Endodermal cell (in vitro differentiated cells): ENCODE measurements around the gene LMTK2. TPM values are rescaled to one million over a fixed set of nuclear protein-coding genes. Genes with fewer than 3 reads are reported as not detected.

ENCODE experiments used
- DNase-seq: peaks from one replicate; pipeline ENCODE4 v3.0.0-alpha.2; 2017
- H3K27ac ChIP-seq: 2 replicates; pipeline ENCODE4 v1.5.1; 2013; ENCODE audit warnings: mild to moderate bottlenecking, low read depth, low read length, moderate library complexity
- H3K27me3 ChIP-seq: 2 replicates; pipeline ENCODE4 v1.6.1; 2013; ENCODE audit warnings: mild to moderate bottlenecking, low read length, moderate library complexity; ENCODE audit not compliant: insufficient read depth, control insufficient read depth, poor library complexity, severe bottlenecking
- H3K36me3 ChIP-seq: 2 replicates; pipeline ENCODE4 v1.7.0; 2013; ENCODE audit warnings: mild to moderate bottlenecking, low read length, moderate library complexity; ENCODE audit not compliant: control insufficient read depth, insufficient read depth
- H3K4me1 ChIP-seq: one replicate; pipeline ENCODE4 v1.7.0; 2013; ENCODE audit warnings: low read length; ENCODE audit not compliant: control insufficient read depth, insufficient read depth
- H3K4me3 ChIP-seq: 2 replicates; pipeline ENCODE4 v1.5.1; 2013; ENCODE audit warnings: mild to moderate bottlenecking, low read length, moderate library complexity
- H3K9ac ChIP-seq: 2 replicates; pipeline ENCODE4 v1.6.1; 2013; ENCODE audit warnings: mild to moderate bottlenecking, low read length, moderate library complexity; ENCODE audit not compliant: poor library complexity, severe bottlenecking; ENCODE audit errors: extremely low read depth
- H3K9me3 ChIP-seq: 2 replicates; pipeline ENCODE4 v1.6.1; 2013; ENCODE audit warnings: mild to moderate bottlenecking, low read length, moderate library complexity; ENCODE audit not compliant: control insufficient read depth
- H3K27ac Mint-ChIP-seq: 2 replicates; pipeline ENCODE4 v1.8.0; 2020; ENCODE audit warnings: mixed read lengths
- H3K27me3 Mint-ChIP-seq: 2 replicates; pipeline ENCODE4 v1.8.0; 2021; ENCODE audit warnings: mild to moderate bottlenecking, mixed read lengths; ENCODE audit not compliant: insufficient read depth
- H3K36me3 Mint-ChIP-seq: 2 replicates; pipeline ENCODE4 v1.8.0; 2020; ENCODE audit warnings: low read depth, mixed read lengths
- H3K4me1 Mint-ChIP-seq: 2 replicates; pipeline ENCODE4 v1.8.0; 2020; ENCODE audit warnings: mixed read lengths
- H3K4me3 Mint-ChIP-seq: 2 replicates; pipeline ENCODE4 v1.8.0; 2020; ENCODE audit warnings: mild to moderate bottlenecking, moderate library complexity, mixed read lengths
- H3K9me3 Mint-ChIP-seq: 2 replicates; pipeline ENCODE4 v1.8.0; 2020; ENCODE audit warnings: mild to moderate bottlenecking, mixed read lengths
- WGBS, 2 experiments: methylation state at CpG; one replicate each; pipeline versions ENCODE4 v1.1.5 to v1.1.7; 2013; ENCODE audit warnings: missing lambda C conversion rate in 2 of 2, mixed read lengths in 1 of 2; ENCODE audit not compliant: insufficient coverage in 1 of 2, insufficient read length in 1 of 2; 5-methylcytosine and 5-hydroxymethylcytosine counted together
- total RNA-seq, 2 donors: library from RNA; stranded (reverse); fragmentation: NEBNext Ultra II Directional in 1 of 2; extraction: Animal tissue kit (Norgen Biotek cat#: 25700) in 1 of 2; gene quantifications; 2 replicates in 1 of 2; 3 replicates in 1 of 2; pipeline ENCODE4 v1.2.1, GENCODE V29; 2021
- TF ChIP-seq, protein P1 (sequence below): fragments of 200-600 bp; sonication (generic); conservative IDR thresholded peaks from 2 replicates; pipeline ENCODE4 v1.5.0; 2021; ENCODE audit warnings: antibody characterized with exemption, mild to moderate bottlenecking

LMTK2 gene
- total RNA-seq, 2 donors from 2014 or later: 23.5 to 25.6 TPM

DNA sequence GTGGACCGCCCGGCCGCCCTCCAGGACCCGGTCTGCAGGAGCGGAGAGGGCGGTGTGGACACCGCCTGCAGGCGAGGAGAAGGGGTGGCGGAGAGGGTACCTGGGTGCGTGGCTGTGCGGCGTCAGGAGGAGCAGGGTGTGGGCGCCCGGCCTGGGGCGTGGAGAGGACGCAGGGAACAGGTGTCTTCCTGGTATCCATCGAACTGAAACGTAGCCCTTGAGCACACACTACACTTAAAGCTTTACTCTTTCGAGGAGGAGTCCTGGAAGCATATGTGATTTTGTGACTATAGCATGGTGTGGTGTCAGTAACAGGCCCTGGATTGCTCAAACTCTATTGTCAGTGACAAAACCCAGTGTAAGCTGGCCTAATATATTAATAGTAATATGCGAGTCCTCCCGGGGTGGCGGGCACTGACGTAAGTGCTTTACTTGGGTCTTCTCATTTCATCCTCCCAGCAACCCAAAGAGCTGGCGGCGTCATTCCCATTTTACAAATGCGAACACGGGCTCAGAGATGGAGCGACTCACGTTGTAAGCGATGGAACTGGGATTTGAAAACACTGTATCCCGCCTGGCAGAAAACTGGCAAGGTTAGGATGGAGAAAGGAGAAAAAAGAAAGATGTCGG lies 145.9 kb downstream of the LMTK2 start:
- no peak for DNase-seq
- H3K27me3 Mint-ChIP-seq: no peaks in the 10 kb centered on the region
- no peaks in the 10 kb centered on the region for H3K9me3 Mint-ChIP-seq
- H3K36me3 Mint-ChIP-seq: peaks cover 16% of the 10 kb centered on the region
- TF ChIP-seq, protein P1, sequence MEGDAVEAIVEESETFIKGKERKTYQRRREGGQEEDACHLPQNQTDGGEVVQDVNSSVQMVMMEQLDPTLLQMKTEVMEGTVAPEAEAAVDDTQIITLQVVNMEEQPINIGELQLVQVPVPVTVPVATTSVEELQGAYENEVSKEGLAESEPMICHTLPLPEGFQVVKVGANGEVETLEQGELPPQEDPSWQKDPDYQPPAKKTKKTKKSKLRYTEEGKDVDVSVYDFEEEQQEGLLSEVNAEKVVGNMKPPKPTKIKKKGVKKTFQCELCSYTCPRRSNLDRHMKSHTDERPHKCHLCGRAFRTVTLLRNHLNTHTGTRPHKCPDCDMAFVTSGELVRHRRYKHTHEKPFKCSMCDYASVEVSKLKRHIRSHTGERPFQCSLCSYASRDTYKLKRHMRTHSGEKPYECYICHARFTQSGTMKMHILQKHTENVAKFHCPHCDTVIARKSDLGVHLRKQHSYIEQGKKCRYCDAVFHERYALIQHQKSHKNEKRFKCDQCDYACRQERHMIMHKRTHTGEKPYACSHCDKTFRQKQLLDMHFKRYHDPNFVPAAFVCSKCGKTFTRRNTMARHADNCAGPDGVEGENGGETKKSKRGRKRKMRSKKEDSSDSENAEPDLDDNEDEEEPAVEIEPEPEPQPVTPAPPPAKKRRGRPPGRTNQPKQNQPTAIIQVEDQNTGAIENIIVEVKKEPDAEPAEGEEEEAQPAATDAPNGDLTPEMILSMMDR: no peak
- WGBS, 2 experiments: 19 to 48% methylated on average over 13 to 31 of the region's 32 CpGs
- Histone ChIP-seq H3K27ac (no peak overlapping the region), H3K4me3 (peak overlapping the region; percentile 87), H3K9me3 (no peaks in the 10 kb centered on the region), H3K36me3 (no peaks in the 10 kb centered on the region), H3K9ac (peak overlapping the region; percentile 23), H3K27me3 (no peaks in the 10 kb centered on the region), H3K4me1 (peaks cover 5% of the 10 kb centered on the region)
- peaks cover 18% of the 10 kb centered on the region for H3K4me1 Mint-ChIP-seq
- peak overlapping the region; percentile 90 for H3K4me3 Mint-ChIP-seq
- H3K27ac Mint-ChIP-seq: peak overlapping the region; percentile 80

DNA sequence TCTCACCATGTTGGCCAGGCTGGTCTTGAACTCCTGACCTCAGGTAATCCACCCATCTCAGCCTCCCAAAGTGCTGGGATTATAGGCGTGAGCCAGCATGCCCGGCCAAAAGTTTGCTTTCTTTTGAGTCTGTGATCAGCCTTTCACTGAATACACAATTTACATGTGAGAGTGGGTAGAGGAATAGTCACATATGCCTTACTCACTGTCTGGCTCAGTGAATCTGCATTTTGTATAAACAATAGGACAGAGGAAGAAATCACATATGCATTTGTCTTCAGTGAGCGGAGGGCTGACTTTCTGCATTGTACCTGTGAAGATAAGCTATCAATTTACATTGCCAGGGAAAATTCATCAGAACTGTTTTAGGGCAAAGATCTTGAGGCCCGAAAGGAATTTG lies 147.9 kb downstream of the LMTK2 start:
- 97 to 100% methylated on average over 3 to 4 of the region's 4 CpGs for WGBS, 2 experiments
- no peaks in the 10 kb centered on the region for H3K27me3 Mint-ChIP-seq
- Histone ChIP-seq H3K9me3 (no peaks in the 10 kb centered on the region), H3K27ac (no peak overlapping the region), H3K4me3 (no peak overlapping the region), H3K27me3 (no peaks in the 10 kb centered on the region), H3K4me1 (peaks cover 5% of the 10 kb centered on the region), H3K36me3 (no peaks in the 10 kb centered on the region), H3K9ac (no peak overlapping the region)
- H3K4me3 Mint-ChIP-seq: no peak overlapping the region
- H3K9me3 Mint-ChIP-seq: no peaks in the 10 kb centered on the region
- H3K4me1 Mint-ChIP-seq: peaks cover 18% of the 10 kb centered on the region
- H3K36me3 Mint-ChIP-seq: peaks cover 24% of the 10 kb centered on the region
- TF ChIP-seq, protein P1: no peak
- DNase-seq: no peak
- no peak overlapping the region for H3K27ac Mint-ChIP-seq

DNA sequence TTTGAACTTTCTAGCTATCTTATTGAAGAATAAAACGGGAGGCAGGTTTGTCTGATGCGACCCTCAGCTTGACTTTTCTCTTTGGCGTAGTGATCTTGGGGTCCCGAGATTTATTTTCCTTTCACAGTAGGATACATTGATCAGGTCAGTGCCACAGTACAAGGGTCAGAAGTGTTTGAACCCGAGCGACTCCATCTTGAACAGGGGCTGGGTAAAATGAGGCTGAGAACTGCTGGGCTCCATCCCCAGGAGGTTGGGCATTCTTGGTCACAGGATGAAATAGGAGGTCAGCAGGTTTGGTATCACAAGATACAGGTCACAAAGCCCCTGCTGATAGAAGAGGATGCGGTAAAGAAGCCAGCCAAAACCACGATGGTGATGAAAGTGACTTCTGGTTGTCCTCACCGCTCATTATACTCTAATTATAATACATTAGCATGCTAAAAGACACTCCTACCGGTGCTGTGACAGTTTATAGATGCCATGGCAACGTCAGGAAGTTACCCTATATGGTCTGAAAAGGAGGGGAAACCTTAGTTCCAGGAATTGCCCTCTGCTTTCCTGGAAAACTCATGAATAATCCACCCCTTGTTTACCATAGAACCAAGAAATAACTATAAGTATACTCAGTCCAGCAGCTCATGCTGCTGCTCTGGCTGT lies 148.4 kb downstream of the LMTK2 start:
- 90 to 94% methylated on average over 9 to 11 of the region's 11 CpGs for WGBS, 2 experiments
- no peak overlapping the region for H3K4me3 Mint-ChIP-seq
- no peak overlapping the region for H3K27ac Mint-ChIP-seq

More for the DNA sequence above, 148.4 kb downstream of the LMTK2 start:
- Histone ChIP-seq H3K27me3 (no peaks in the 10 kb centered on the region), H3K9ac (no peak overlapping the region), H3K4me3 (no peak overlapping the region), H3K9me3 (no peaks in the 10 kb centered on the region), H3K27ac (no peak overlapping the region), H3K36me3 (no peaks in the 10 kb centered on the region), H3K4me1 (peaks cover 5% of the 10 kb centered on the region)
- Mint-ChIP-seq H3K9me3 (no peaks in the 10 kb centered on the region), H3K36me3 (peaks cover 23% of the 10 kb centered on the region), H3K27me3 (no peaks in the 10 kb centered on the region), H3K4me1 (peaks cover 18% of the 10 kb centered on the region)
- TF ChIP-seq, protein P1: no peak
- DNase-seq: no peak
